Measurements from ENCODE around the gene DCLRE1B. TPM values are rescaled to one million over a fixed set of nuclear protein-coding genes. Genes with fewer than 3 reads are reported as not detected.

The DCLRE1B gene
- polyA plus RNA-seq, 1 experiment = 4.5 TPM

DNA sequence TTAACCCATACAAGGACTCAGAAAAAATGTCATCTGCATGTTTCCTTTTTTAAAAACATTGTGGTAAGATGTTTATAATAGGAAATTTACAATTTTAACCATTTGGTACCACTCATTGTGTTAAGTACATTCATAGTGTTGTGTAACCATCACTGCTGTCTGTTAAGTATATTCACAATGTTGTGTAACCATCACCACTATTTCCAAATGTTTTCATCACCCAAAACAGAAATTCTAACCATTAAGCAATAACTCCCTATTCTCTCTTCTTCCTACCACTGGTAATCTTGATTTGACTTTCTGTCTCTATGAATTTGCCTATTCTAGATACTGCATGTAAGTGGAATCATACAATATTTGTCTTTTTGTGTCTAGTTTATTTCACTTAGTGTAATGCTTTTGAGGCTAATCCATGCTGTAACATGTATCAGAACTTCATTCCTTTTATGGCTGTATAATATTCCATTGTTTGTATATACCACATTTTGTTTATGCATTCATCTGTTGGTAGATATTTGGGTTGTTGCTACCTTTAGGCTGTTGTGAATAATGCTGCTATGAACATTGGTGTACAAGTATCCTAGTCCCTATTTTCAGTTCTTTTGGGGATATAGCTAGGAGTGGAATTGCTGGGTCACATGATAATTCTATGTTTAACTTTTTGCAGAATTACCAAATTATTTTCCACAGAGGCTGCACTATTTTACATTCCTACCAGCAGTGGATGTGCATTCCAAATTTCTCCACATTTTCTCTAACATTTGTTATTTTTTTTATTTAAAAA lies 38.1 kb downstream of the DCLRE1B start:
- ChIA-PET POLR2A (interaction anchor here (0.6 kb wide), 1 partner anchor 12 kb away, joined by 3 read pairs; no protein-coding TSS in a partner anchor), CTCF (no interaction called here)
- no peak for DNase-seq (ENCODE audit: low read depth)
- no peak overlapping the region for H3K4me3 ChIP-seq (ENCODE audit: low read depth, low read length)
- TF ChIP-seq, protein P1, sequence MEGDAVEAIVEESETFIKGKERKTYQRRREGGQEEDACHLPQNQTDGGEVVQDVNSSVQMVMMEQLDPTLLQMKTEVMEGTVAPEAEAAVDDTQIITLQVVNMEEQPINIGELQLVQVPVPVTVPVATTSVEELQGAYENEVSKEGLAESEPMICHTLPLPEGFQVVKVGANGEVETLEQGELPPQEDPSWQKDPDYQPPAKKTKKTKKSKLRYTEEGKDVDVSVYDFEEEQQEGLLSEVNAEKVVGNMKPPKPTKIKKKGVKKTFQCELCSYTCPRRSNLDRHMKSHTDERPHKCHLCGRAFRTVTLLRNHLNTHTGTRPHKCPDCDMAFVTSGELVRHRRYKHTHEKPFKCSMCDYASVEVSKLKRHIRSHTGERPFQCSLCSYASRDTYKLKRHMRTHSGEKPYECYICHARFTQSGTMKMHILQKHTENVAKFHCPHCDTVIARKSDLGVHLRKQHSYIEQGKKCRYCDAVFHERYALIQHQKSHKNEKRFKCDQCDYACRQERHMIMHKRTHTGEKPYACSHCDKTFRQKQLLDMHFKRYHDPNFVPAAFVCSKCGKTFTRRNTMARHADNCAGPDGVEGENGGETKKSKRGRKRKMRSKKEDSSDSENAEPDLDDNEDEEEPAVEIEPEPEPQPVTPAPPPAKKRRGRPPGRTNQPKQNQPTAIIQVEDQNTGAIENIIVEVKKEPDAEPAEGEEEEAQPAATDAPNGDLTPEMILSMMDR (IDR thresholded peaks at IDR 0.05; ENCODE audit: insufficient read depth, low read depth, low read length) = no peak
- peaks cover 4% of the 10 kb centered on the region for H3K36me3 ChIP-seq (ENCODE audit: control insufficient read depth, insufficient read depth, low read length)
- no peaks in the 10 kb centered on the region for H3K27me3 ChIP-seq (ENCODE audit: control insufficient read depth, insufficient read depth, low read length)

DNA sequence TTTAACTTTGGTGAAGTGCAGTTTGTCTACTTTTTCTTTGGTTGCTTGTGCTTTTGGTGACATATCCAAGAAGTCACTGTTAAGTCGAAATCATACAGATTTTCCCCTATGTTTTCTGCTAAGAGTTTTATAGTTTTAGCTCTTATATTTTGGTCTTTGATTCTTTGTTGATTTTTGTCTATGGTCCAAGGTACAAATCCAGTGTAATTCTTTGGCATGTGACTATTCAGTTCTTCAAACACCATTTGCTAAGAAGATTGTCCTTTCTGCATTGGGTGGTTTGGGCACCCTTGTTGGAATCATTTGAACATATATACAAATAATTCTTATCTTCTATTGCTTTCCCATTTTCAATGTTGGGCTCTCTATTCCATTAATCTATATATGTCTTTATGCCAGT lies 40.2 kb downstream of the DCLRE1B start:
- Histone ChIP-seq H3K36me3 (ENCODE audit: control insufficient read depth, insufficient read depth, low read length) (peaks cover 4% of the 10 kb centered on the region), H3K4me3 (ENCODE audit: low read depth, low read length) (no peak overlapping the region), H3K27me3 (ENCODE audit: control insufficient read depth, insufficient read depth, low read length) (no peaks in the 10 kb centered on the region)
- CTCF ChIA-PET = interaction anchor here (0.7 kb wide), 2 partner anchors 8 to 10 kb away, joined by 3 to 4 read pairs; no protein-coding TSS in a partner anchor
- DNase-seq (ENCODE audit: low read depth) = no peak
- TF ChIP-seq, protein P1 (IDR thresholded peaks at IDR 0.05; ENCODE audit: insufficient read depth, low read depth, low read length) = no peak
- POLR2A ChIA-PET = no interaction called here

DNA sequence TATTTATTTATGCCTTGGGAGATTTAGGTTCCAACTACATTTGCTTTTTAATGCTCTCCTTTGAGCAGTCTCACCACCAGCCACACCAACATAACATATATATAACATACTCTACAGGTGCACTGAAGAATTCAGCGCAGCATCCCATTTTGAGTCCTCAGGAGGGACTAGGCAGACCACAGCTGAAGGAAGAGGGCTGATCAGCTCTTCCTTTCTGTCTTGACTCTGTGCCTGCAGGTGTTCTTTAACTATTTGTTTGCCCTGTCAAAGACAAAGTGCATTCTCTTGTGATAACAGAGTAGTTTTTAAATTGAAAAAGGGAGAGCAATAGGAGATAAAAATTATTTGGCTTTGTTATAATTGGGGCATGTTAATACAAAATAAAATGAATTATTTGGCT lies 41.0 kb downstream of the DCLRE1B start:
- Histone ChIP-seq H3K27me3 (ENCODE audit: control insufficient read depth, insufficient read depth, low read length) (no peaks in the 10 kb centered on the region), H3K4me3 (ENCODE audit: low read depth, low read length) (no peak overlapping the region), H3K36me3 (ENCODE audit: control insufficient read depth, insufficient read depth, low read length) (peaks cover 4% of the 10 kb centered on the region; the same call in 1 of the 2 replicates)
- TF ChIP-seq, protein P1 (IDR thresholded peaks at IDR 0.05; ENCODE audit: insufficient read depth, low read depth, low read length) = no peak
- no peak for DNase-seq (ENCODE audit: low read depth)
- POLR2A ChIA-PET = no interaction called here
- CTCF ChIA-PET = interaction anchor here (0.7 to 1.0 kb wide), 3 partner anchors 9 to 31 kb away, joined by 3 to 4 read pairs (median 3); no protein-coding TSS in a partner anchor

DNA sequence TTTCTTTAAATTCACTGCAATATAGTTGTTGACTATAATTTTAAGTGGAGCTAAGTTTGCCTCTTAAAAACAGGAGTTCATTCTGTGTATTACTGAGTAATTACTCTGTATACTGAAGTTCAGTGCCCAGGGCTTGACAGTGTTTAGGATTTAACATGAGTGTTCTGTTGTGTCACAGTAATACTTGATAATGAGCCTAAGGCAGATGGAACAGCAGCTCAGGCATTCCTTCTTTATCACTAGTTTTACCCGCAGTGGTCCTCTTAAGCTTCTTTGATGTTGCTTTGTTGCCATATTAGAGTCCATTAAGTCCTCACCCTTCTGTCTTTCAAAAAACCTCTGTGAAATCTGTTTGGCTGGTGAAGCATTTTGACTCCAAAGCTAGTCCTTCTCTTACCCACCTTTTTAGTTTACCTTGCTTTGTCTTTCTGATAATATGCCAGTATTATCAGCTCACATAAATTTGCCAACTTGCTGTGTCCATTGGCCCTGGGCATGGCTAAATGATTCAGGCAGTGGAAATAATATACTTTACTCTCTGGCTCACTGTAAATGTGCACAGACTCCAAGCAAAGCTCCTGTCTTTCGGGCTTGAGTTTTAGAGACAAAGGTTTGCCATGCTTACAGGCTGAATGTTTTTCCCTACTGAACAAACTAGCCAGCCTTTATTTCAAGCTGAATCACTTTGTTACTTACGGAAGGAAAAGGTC lies 41.7 kb downstream of the DCLRE1B start:
- TF ChIP-seq, protein P1 (IDR thresholded peaks at IDR 0.05; ENCODE audit: insufficient read depth, low read depth, low read length) = no peak
- Histone ChIP-seq H3K27me3 (ENCODE audit: control insufficient read depth, insufficient read depth, low read length) (no peaks in the 10 kb centered on the region), H3K4me3 (ENCODE audit: low read depth, low read length) (no peak overlapping the region), H3K36me3 (ENCODE audit: control insufficient read depth, insufficient read depth, low read length) (0 out of 2 replicates have a peak, but pooled peaks cover 3% of the 10 kb centered on the region)
- CTCF ChIA-PET = interaction anchor here (0.7 to 1.0 kb wide), 4 partner anchors 9 to 43 kb away, joined by 3 read pairs; no protein-coding TSS in a partner anchor
- POLR2A ChIA-PET = no interaction called here
- DNase-seq (ENCODE audit: low read depth) = no peak
